OCI-LY3 (cell line): ENCODE measurements around the gene CTU2.

Source experiments
- H2AFZ ChIP-seq: fragments of 200-600, 300-600 bp; shearing (Covaris generic); 2 replicates; pipeline ENCODE4 v1.6.0; 2014; ENCODE audit warnings: antibody characterized with exemption, low read depth, low read length
- H3K27ac ChIP-seq: fragments of 200-600, 300-600 bp; sonication (generic); 2 replicates; pipeline ENCODE4 v1.5.1; 2014; ENCODE audit warnings: mild to moderate bottlenecking, low read length, moderate library complexity, mixed read lengths
- H3K27me3 ChIP-seq: fragments of 200-600, 300-600 bp; sonication (generic); 2 replicates; pipeline ENCODE4 v1.6.1; 2014; ENCODE audit warnings: low read depth, low read length, mixed read lengths
- H3K36me3 ChIP-seq: fragments of 200-600, 300-600 bp; sonication (generic); replicated peaks from 2 replicates; pipeline ENCODE3; 2014; ENCODE audit warnings: low read depth, low read length, mixed read lengths
- H3K4me1 ChIP-seq: fragments of 300-600, 200-600 bp; sonication (generic); 2 replicates; pipeline ENCODE4 v1.6.1; 2014; ENCODE audit warnings: low read length, mixed read lengths
- H3K4me2 ChIP-seq: fragments of 200-600, 300-600 bp; sonication (generic); 2 replicates; pipeline ENCODE4 v1.6.1; 2014; ENCODE audit warnings: low read length, mixed read lengths
- H3K4me3 ChIP-seq: fragments of 300-600, 200-600 bp; sonication (generic); 2 replicates; pipeline ENCODE4 v1.5.1; 2014; ENCODE audit warnings: antibody characterized with exemption, mild to moderate bottlenecking, low read length, moderate library complexity
- H3K79me2 ChIP-seq: fragments of 300-600, 200-600 bp; shearing (Covaris generic); 2 replicates; pipeline ENCODE4 v1.6.1; 2014; ENCODE audit warnings: mild to moderate bottlenecking, low read length, mixed read lengths
- H3K9ac ChIP-seq: fragments of 300-600, 200-600 bp; shearing (Covaris generic); 2 replicates; pipeline ENCODE4 v1.6.0; 2014; ENCODE audit warnings: mild to moderate bottlenecking, low read length, moderate library complexity
- H3K9me3 ChIP-seq: fragments of 200-600, 300-600 bp; shearing (Covaris generic); 2 replicates; pipeline ENCODE4 v1.6.1; 2014; ENCODE audit warnings: low read length, mixed read lengths; ENCODE audit not compliant: insufficient read depth
- H4K20me1 ChIP-seq: fragments of 200-600, 300-600 bp; sonication (generic); 2 replicates; pipeline ENCODE4 v1.6.1; 2016; ENCODE audit warnings: low read length, mixed read lengths; ENCODE audit not compliant: insufficient read depth
- CTCF ChIP-seq: fragments of 200-600, 300-600 bp; sonication (generic); IDR thresholded peaks from 2 replicates; pipeline ENCODE4 v1.5.1; 2014; ENCODE audit warnings: antibody characterized with exemption, low read length, low read depth
- EZH2phosphoT487 ChIP-seq: fragments of 200-600 bp; shearing (Covaris generic); IDR thresholded peaks from 2 replicates; pipeline ENCODE4 v1.6.1; 2018; ENCODE audit warnings: antibody characterized with exemption, mixed run types, low read depth

CTU2 gene

DNA sequence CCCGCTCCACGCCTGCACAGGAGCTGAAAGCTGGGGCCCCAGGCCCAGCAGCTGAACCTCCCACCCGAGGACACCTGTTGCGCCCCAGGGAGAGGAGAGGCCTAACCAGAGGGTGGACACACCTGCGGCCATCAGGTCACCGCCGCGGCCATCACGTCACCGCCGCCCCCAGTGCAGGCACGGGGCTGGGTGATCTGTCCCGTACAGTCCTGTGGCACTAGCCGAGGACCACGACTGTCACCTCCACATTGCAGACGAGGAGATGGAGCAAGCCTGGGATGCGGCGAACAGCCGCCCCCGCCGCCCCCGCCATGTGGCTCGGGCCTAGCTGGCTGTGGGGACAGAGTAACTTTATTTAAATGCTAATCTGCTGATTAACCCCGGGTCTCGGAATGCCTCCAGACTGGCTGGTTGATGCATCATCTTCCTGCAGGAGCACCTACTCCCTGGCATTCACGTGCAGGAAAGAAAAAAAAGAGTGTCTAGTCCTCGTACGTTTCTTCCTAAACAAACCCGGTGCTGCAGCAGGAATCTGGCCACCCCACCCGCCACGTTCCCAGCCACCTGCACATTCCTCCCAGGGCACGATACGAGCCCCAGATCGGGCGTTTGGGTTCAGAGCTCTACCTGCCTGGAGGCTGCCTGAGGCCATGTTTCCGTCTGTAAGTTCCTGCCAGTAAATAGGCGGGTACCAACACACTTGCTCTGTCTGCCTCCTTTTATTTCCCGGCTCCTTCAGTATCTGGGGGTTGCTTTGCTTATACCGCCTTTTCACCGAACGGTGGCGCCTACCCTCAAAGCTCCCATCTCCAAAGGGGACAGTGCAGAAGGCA is 48.8 kb downstream of the CTU2 start:
- H3K27me3 ChIP-seq: no peaks in the 10 kb centered on the region
- no peaks in the 10 kb centered on the region for H3K9me3 ChIP-seq
- H3K4me3 ChIP-seq: no peak overlapping the region
- H3K9ac ChIP-seq: no peak overlapping the region
- peaks cover 21% of the 10 kb centered on the region for H3K4me1 ChIP-seq
- H3K79me2 ChIP-seq: no peaks in the 10 kb centered on the region
- H3K4me2 ChIP-seq: no peak overlapping the region
- no peak overlapping the region for H2AFZ ChIP-seq
- H3K36me3 ChIP-seq: no peaks in the 10 kb centered on the region
- no peaks in the 10 kb centered on the region for H4K20me1 ChIP-seq
- H3K27ac ChIP-seq: no peak overlapping the region
- no peak for TF ChIP-seq EZH2phosphoT487
- TF ChIP-seq CTCF: peak; percentile 37

- Histone ChIP-seq H3K4me1 (peaks cover 22% of the 10 kb centered on the region), H3K27me3 (no peaks in the 10 kb centered on the region), H3K27ac (no peak overlapping the region), H2AFZ (no peak overlapping the region), H3K9me3 (no peaks in the 10 kb centered on the region), H3K9ac (no peak overlapping the region), H3K79me2 (no peaks in the 10 kb centered on the region), H3K4me3 (no peak overlapping the region), H3K4me2 (no peak overlapping the region), H3K36me3 (no peaks in the 10 kb centered on the region), H4K20me1 (no peaks in the 10 kb centered on the region)
- TF ChIP-seq CTCF (0 out of 2 replicates have a peak, but pooled peaks have one; percentile 1), EZH2phosphoT487 (no peak)
Measured at GRCh38 chr16:88755745-88756443, 49.6 kb downstream of the CTU2 start.

DNA sequence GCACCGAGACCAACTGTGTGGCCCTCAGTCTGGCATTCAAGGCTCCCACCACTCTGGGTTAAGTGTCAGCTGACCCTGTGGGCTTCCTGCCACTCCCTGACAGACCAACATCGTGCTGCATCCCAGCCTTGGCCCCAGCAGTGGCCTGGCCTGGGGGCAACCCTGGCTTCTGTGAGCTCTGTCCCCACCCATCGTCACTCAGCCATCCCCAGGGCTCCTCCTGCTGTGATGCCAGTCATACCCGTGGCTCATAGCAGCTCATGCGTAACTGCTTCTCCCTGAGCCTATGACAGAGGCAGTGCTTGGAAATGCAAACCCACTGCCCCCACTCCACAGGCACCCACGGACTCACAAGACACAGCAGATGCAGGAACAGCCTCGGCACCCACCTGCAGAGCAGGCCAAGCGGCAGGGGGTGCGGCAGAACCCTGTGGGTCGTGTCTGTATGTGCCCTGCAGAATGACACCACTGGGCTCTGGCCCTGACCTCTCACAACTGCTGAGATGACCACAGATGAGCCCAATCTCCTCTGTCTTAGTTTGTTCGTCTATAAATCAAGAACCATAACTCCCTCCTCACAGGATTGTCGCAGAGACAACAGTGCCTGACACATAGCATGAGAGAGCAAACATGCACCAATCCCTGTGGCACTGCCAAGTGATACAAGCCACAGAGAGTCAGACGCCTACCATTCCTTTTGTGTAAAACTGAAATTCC is 52.1 kb downstream of the CTU2 start:
- H3K9me3 ChIP-seq: no peaks in the 10 kb centered on the region
- H3K4me3 ChIP-seq: peak overlapping the region; percentile 74
- H4K20me1 ChIP-seq: no peaks in the 10 kb centered on the region
- H3K79me2 ChIP-seq: no peaks in the 10 kb centered on the region
- peaks cover 22% of the 10 kb centered on the region for H3K4me1 ChIP-seq
- TF ChIP-seq CTCF: no peak
- TF ChIP-seq EZH2phosphoT487: no peak
- H3K4me2 ChIP-seq: peak overlapping the region; percentile 91
- H3K27ac ChIP-seq: no peak overlapping the region; the same call in 1 of the 2 replicates
- peak overlapping the region; percentile 67; the same call in 1 of the 2 replicates for H3K9ac ChIP-seq
- H3K27me3 ChIP-seq: no peaks in the 10 kb centered on the region
- H2AFZ ChIP-seq: no peak overlapping the region
- H3K36me3 ChIP-seq: no peaks in the 10 kb centered on the region

DNA sequence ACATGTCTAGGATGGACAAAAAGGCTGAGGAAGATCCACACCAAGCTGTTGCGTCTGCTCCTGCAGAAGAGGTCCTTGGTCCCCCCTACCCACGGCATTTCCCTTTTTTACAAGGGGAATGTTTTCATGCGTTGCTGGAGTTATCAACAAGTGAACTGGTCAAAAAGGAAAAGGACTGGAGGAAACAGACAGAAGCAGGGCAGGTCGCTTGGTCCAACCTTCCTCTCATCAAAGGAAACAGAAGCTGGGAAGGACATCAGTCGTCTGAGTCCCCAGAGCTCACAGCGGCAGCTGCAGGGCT is 52.6 kb downstream of the CTU2 start:
- no peaks in the 10 kb centered on the region for H4K20me1 ChIP-seq
- H3K4me2 ChIP-seq: peak overlapping the region; percentile 91
- H3K27me3 ChIP-seq: no peaks in the 10 kb centered on the region
- peaks cover 22% of the 10 kb centered on the region for H3K4me1 ChIP-seq
- 0 out of 2 replicates have a peak overlapping the region, but pooled peaks have one; percentile 43 for H2AFZ ChIP-seq
- peak overlapping the region; percentile 74 for H3K4me3 ChIP-seq
- peak overlapping the region; percentile 67 for H3K9ac ChIP-seq
- H3K79me2 ChIP-seq: no peaks in the 10 kb centered on the region
- H3K36me3 ChIP-seq: no peaks in the 10 kb centered on the region
- H3K9me3 ChIP-seq: no peaks in the 10 kb centered on the region
- TF ChIP-seq EZH2phosphoT487 (no peak), CTCF (no peak)
- peak overlapping the region; percentile 39 for H3K27ac ChIP-seq
